Chondrocyte (in vitro differentiated cells): ENCODE data around the gene MRAS. TPM values are rescaled to one million over a fixed set of nuclear protein-coding genes. Genes with fewer than 3 reads are reported as not detected.

Experiments used
- DNase-seq: peaks from one replicate; pipeline ENCODE4 v3.0.0; 2021; ENCODE audit warnings: mixed read lengths, low spot score
- H3K27ac Mint-ChIP-seq: one replicate; pipeline ENCODE4 v1.8.0; 2021; ENCODE audit warnings: mild to moderate bottlenecking, moderate library complexity, mixed read lengths; ENCODE audit not compliant: unreplicated experiment
- H3K27me3 Mint-ChIP-seq: 2 replicates; pipeline ENCODE4 v1.8.0; 2021; ENCODE audit warnings: low read depth, mixed read lengths
- H3K36me3 Mint-ChIP-seq: 2 replicates; pipeline ENCODE4 v1.8.0; 2021; ENCODE audit warnings: low read depth, mixed read lengths
- H3K4me1 Mint-ChIP-seq: 2 replicates; pipeline ENCODE4 v1.8.0; 2021; ENCODE audit warnings: low read depth, mild to moderate bottlenecking, mixed read lengths
- H3K4me3 Mint-ChIP-seq: one replicate; pipeline ENCODE4 v1.8.0; 2021; ENCODE audit warnings: mild to moderate bottlenecking, moderate library complexity, mixed read lengths; ENCODE audit not compliant: unreplicated experiment
- H3K9me3 Mint-ChIP-seq: 2 replicates; pipeline ENCODE4 v1.8.0; 2021; ENCODE audit warnings: low read depth, mixed read lengths
- CTCF ChIP-seq: fragments of 200-600 bp; sonication (generic); IDR thresholded peaks from 2 replicates; pipeline ENCODE4 v1.5.0; 2021; ENCODE audit warnings: antibody characterized with exemption, mild to moderate bottlenecking, moderate library complexity
- total RNA-seq: library from RNA; stranded (reverse); gene quantifications from 3 replicates; pipeline ENCODE4 v1.2.1, GENCODE V29; 2021

The MRAS gene
- total RNA-seq, 1 donor from 2014 or later: 68.4 TPM

- Mint-ChIP-seq H3K27me3 (no peaks in the 10 kb centered on the region), H3K27ac (no peak overlapping the region), H3K4me1 (peaks cover 24% of the 10 kb centered on the region), H3K4me3 (no peak overlapping the region), H3K9me3 (no peaks in the 10 kb centered on the region), H3K36me3 (peaks cover 4% of the 10 kb centered on the region)
- no peak for TF ChIP-seq CTCF
- DNase-seq: no peak
Observed at GRCh38 chr3:138394156-138394555, 45.8 kb downstream of the MRAS start.

- DNase-seq: no peak
- H3K9me3 Mint-ChIP-seq: no peaks in the 10 kb centered on the region
- peaks cover 4% of the 10 kb centered on the region for H3K36me3 Mint-ChIP-seq
- no peak for TF ChIP-seq CTCF
- H3K4me1 Mint-ChIP-seq: peaks cover 19% of the 10 kb centered on the region
- H3K4me3 Mint-ChIP-seq: no peak overlapping the region
- no peak overlapping the region for H3K27ac Mint-ChIP-seq
- no peaks in the 10 kb centered on the region for H3K27me3 Mint-ChIP-seq
Observed at GRCh38 chr3:138394686-138395085, 46.3 kb downstream of the MRAS start.

- no peak overlapping the region for H3K4me3 Mint-ChIP-seq
- no peaks in the 10 kb centered on the region for H3K9me3 Mint-ChIP-seq
- H3K27me3 Mint-ChIP-seq: no peaks in the 10 kb centered on the region
- H3K4me1 Mint-ChIP-seq: peaks cover 4% of the 10 kb centered on the region
- peaks cover 10% of the 10 kb centered on the region for H3K36me3 Mint-ChIP-seq
- no peak for TF ChIP-seq CTCF
- H3K27ac Mint-ChIP-seq: no peak overlapping the region
- DNase-seq: no peak
Observed at GRCh38 chr3:138395865-138396751, 47.7 kb downstream of the MRAS start.

- no peak for TF ChIP-seq CTCF
- Mint-ChIP-seq H3K36me3 (peaks cover 11% of the 10 kb centered on the region), H3K4me3 (no peak overlapping the region), H3K27ac (no peak overlapping the region), H3K4me1 (peaks cover 3% of the 10 kb centered on the region), H3K27me3 (no peaks in the 10 kb centered on the region), H3K9me3 (no peaks in the 10 kb centered on the region)
- DNase-seq: no peak
Observed at GRCh38 chr3:138396752-138397410, 48.5 kb downstream of the MRAS start.

GRCh38 chr3:138397983-138398382, 49.6 kb downstream of the MRAS start:
- no peak for DNase-seq
- H3K36me3 Mint-ChIP-seq: peaks cover 15% of the 10 kb centered on the region
- no peak overlapping the region for H3K4me3 Mint-ChIP-seq
- peak; percentile 41 for TF ChIP-seq CTCF
- H3K4me1 Mint-ChIP-seq: no peaks in the 10 kb centered on the region
- no peaks in the 10 kb centered on the region for H3K9me3 Mint-ChIP-seq
- H3K27me3 Mint-ChIP-seq: no peaks in the 10 kb centered on the region
- no peak overlapping the region for H3K27ac Mint-ChIP-seq
